ENCODE results near the gene TRIM4. TPM values are rescaled to one million over a fixed set of nuclear protein-coding genes. Genes with fewer than 3 reads are reported as not detected.

TRIM4 gene
- total RNA-seq, 2 experiments from 2014 or later: 21.0 to 21.8 TPM

DNA sequence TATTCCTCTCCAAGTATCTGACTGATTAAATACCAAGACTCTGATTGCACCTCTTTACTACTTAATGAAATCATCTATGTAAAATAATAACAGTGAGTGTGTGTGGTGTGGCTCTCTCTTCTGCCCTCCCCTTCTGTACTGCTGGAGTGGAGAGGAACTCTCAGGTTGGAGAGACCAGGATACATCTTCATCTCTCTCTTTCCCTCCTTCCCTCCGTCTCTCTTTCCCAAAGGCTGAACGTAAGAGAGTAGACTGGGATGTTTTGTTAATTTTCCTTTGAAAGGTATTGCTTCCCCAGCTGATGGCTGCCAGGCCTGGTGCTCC lies 10.4 kb upstream of the TRIM4 start:
- Mint-ChIP-seq H3K9me3 (no peaks in the 10 kb centered on the region), H3K27me3 (peaks cover 11% of the 10 kb centered on the region), H3K4me3 (peak overlapping the region; percentile 74), H3K4me1 (peaks cover 24% of the 10 kb centered on the region), H3K36me3 (no peaks in the 10 kb centered on the region), H3K27ac (no peak overlapping the region)
- no peak for DNase-seq

DNA sequence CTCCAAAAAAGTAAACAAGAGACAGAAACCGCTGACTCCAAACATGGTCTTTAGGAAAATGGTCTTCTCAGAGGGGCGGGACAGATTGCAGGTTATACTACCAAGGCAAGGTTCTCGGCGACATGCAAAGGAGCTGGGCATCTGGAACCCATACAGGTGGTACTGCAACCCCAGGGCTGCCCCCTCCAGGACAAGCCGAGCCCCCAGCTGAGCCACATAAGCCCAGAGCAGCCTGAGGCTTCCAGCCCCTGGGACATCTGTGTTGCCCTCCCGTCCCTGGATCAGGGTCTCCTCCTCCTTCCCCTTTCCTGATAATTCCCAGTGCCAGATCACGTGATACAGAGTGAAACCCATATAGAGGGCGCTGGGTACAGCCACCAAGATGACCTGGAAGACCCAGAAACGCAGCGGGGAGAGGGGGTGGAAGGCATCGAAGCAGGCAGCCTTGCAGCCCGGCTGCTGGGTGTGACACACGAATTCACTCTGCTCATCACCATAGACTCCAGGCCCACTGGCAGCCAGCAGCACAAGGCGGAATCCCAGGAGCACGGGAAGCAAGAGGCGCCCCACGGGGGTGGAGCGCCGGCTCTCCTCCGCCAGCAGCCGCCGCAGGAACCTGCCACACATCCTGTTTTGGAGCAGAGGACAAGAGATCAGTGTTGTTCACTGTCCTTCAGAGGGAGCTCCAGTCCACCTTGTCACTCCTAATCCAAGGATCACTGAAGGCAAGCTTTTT lies 9.8 kb upstream of the TRIM4 start, which contains the start of gene GJC3:
Gene GJC3 (minus strand): TSS at position 627 of the 736 bp plus-strand sequence. CDS start 0 bp downstream, at position 627.
- no peaks in the 10 kb centered on the region for H3K36me3 Mint-ChIP-seq
- H3K4me1 Mint-ChIP-seq: peaks cover 22% of the 10 kb centered on the region
- DNase-seq: peak; percentile 50
- H3K27ac Mint-ChIP-seq: no peak within 1 kb of the TSS
- peak within 1 kb of the TSS; percentile 74 for H3K4me3 Mint-ChIP-seq
- no peaks in the 10 kb centered on the region for H3K9me3 Mint-ChIP-seq
- H3K27me3 Mint-ChIP-seq: peaks cover 11% of the 10 kb centered on the region

DNA sequence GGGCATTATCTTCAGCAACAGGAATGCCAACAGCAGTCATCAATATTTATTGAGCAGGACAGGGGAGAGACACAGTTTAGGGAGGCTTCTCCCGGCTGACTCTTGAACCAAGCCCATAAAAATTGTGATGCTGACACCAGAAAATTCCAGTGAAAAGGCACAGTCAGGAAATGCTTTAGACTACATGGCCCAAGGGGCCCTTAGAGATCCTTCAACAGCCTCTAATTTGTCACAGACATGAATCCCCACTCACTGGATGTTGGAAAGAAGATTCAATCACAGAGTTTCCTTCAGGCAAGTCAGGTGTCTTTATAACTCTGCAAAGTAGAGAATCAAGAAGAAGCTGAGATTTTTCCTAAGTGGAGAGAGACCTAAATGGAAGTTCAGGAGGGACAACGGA lies 8.9 kb upstream of the TRIM4 start:
- Mint-ChIP-seq H3K9me3 (no peaks in the 10 kb centered on the region), H3K4me1 (peaks cover 22% of the 10 kb centered on the region), H3K36me3 (no peaks in the 10 kb centered on the region), H3K27me3 (peaks cover 11% of the 10 kb centered on the region), H3K27ac (no peak overlapping the region), H3K4me3 (no peak overlapping the region)
- DNase-seq: no peak

DNA sequence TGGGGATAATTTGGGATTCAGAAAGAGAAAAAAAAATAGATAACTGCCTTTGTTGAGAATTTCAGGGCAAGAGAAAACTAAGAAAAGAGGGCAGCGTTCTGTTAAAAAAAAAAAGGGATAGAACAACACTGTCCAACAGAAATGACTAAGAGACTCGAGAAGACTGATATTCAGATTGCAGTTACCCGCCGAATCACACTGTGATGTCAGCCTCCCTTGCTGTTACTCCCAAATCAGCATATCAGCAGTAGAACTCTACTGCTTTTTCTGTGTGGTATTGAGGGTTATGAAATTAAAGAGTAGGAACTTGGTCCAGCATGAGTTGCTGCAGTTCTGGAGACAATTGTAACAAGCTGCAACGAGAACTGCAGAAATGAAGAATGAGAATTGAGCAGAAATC lies 8.2 kb upstream of the TRIM4 start:
- no peaks in the 10 kb centered on the region for H3K9me3 Mint-ChIP-seq
- no peak overlapping the region for H3K27ac Mint-ChIP-seq
- peaks cover 11% of the 10 kb centered on the region for H3K27me3 Mint-ChIP-seq
- peaks cover 24% of the 10 kb centered on the region for H3K4me1 Mint-ChIP-seq
- H3K36me3 Mint-ChIP-seq: no peaks in the 10 kb centered on the region
- DNase-seq: no peak
- no peak overlapping the region for H3K4me3 Mint-ChIP-seq

DNA sequence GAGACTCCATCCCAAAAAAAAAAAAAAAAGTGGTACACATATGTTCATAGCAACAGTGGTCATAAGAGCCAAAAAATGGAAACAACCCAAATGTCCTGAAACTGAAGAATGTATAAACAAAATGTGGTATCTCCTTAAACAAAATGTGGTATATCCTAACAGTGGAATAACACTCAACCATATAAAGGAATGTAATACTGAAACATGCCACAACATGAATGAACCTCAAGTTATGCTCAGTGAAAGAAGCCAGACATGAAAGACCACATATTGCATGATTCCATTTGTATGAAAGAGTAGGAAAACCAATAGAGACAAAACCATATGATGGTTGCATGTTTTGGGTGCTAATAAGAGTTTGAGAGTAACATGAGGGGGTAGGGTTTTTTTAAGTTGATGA lies 7.0 kb upstream of the TRIM4 start:
- Mint-ChIP-seq H3K27ac (no peak overlapping the region), H3K9me3 (no peaks in the 10 kb centered on the region), H3K36me3 (peaks cover 7% of the 10 kb centered on the region), H3K27me3 (peaks cover 11% of the 10 kb centered on the region), H3K4me1 (peaks cover 24% of the 10 kb centered on the region), H3K4me3 (no peak overlapping the region)
- DNase-seq: no peak

DNA sequence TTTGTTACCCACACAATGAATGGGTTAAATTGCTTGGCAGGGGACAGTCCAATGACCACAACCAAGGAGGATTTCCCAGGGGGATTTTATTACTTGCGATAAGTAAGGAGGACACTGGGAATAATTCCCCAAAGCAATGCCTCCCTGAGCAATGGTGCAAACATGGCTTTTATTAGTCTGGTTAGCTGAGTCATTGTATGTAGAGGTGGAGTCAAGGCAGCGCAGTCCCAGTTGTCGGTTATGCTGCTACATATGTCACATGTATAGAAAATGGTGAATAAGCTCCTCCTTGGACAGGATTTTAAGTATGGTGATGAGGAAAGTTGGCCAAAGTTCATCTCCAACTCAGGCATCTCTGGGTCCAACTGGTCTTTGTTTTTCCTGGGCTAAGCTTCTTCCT lies 3.9 kb upstream of the TRIM4 start:
- no peak overlapping the region for H3K4me3 Mint-ChIP-seq
- H3K4me1 Mint-ChIP-seq: peaks cover 7% of the 10 kb centered on the region
- H3K27me3 Mint-ChIP-seq: peaks cover 4% of the 10 kb centered on the region
- H3K27ac Mint-ChIP-seq: no peak overlapping the region
- DNase-seq: no peak
- H3K9me3 Mint-ChIP-seq: no peaks in the 10 kb centered on the region
- H3K36me3 Mint-ChIP-seq: peaks cover 21% of the 10 kb centered on the region

DNA sequence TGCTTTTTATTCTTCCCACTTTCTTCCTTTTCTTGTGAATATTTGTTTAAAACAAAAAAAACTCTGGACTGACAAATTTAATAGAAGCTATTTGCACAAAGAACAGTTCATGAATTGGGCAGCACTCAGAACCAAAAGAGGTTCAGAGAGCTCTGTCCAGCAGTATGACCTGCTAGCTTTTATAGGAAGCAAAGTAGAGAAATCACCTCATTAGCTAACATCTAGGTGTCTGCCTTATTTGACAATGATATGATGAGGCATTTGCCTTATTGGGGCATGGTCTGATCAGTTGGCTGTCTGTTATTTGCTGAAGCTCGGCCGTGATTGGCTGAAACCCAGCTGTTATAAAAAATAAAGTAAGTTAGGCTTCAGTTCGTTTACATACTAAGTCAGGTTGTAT lies 819 bp upstream of the TRIM4 start:
- H3K27ac Mint-ChIP-seq: peak overlapping the region; percentile 97
- H3K36me3 Mint-ChIP-seq: peaks cover 35% of the 10 kb centered on the region
- DNase-seq: no peak
- H3K4me1 Mint-ChIP-seq: peaks cover 31% of the 10 kb centered on the region
- no peaks in the 10 kb centered on the region for H3K27me3 Mint-ChIP-seq
- no peaks in the 10 kb centered on the region for H3K9me3 Mint-ChIP-seq
- peak overlapping the region; percentile 95 for H3K4me3 Mint-ChIP-seq

DNA sequence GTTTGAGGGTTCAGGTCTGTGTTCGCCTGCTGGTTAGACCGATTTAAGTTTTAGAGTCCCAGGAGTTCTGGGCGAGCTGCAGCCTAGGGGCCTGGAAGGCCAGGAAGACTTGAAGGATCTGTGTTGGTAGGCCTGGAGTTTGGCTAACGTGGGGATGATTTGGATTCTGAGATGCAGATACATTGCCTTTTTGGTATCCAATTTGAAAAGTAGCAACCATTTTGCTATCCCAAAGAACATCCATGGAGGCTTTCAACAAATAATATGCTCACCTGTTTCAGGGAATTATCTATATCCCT lies 433 bp upstream of the TRIM4 start:
- no peaks in the 10 kb centered on the region for H3K9me3 Mint-ChIP-seq
- DNase-seq: no peak
- H3K36me3 Mint-ChIP-seq: peaks cover 37% of the 10 kb centered on the region
- no peaks in the 10 kb centered on the region for H3K27me3 Mint-ChIP-seq
- H3K4me3 Mint-ChIP-seq: peak overlapping the region; percentile 95
- H3K27ac Mint-ChIP-seq: peak overlapping the region; percentile 97
- peaks cover 33% of the 10 kb centered on the region for H3K4me1 Mint-ChIP-seq

DNA sequence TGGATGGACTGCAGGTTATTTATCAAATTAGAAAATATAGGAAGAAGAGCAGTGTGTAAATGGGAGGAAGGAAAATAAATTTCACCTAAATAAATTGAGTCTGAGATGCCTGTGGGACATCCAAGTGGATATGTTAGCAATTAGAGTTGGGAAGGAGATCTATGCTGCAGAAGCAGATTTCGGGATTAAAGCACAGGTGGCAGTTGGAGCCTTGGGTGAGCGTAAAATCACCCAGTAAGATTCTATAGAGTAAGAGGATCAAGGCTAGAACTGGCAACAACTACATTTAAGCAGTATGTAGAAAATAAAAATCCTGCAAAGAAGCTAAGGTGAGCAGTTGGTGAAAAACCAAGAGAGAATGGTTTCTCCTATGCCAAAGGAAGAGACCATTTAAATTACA lies 8.4 kb downstream of the TRIM4 start:
- Mint-ChIP-seq H3K36me3 (peaks cover 20% of the 10 kb centered on the region), H3K4me1 (peaks cover 36% of the 10 kb centered on the region)

DNA sequence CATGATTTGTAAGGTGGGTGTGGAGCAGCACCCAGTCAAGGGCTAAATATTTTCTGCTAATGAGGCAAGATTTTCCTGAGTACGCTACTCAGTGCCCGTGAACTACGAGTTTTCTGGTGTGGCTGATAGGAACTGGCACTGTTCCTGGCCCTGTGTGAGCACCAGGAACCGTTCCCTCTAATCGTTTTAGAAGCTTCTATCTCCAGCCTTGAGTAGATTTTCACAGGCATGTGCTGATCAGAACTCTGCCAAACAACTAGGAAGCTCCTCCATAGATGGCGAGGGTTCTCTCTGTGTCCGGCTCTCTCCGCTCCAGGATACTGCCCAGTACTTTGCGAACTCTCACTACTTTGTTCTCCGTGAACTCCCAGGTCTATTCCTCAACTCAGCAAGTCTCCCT lies 17.7 kb downstream of the TRIM4 start:
- H3K27ac Mint-ChIP-seq: no peak overlapping the region
- peaks cover 5% of the 10 kb centered on the region for H3K4me1 Mint-ChIP-seq
- DNase-seq: no peak
- peaks cover 36% of the 10 kb centered on the region for H3K36me3 Mint-ChIP-seq
- H3K27me3 Mint-ChIP-seq: no peaks in the 10 kb centered on the region
- H3K4me3 Mint-ChIP-seq: no peak overlapping the region
- no peaks in the 10 kb centered on the region for H3K9me3 Mint-ChIP-seq

More for the DNA sequence above, 8.4 kb downstream of the TRIM4 start:
- H3K27ac Mint-ChIP-seq: no peak overlapping the region
- no peak overlapping the region for H3K4me3 Mint-ChIP-seq
- no peaks in the 10 kb centered on the region for H3K27me3 Mint-ChIP-seq
- no peak for DNase-seq
- H3K9me3 Mint-ChIP-seq: no peaks in the 10 kb centered on the region

DNA sequence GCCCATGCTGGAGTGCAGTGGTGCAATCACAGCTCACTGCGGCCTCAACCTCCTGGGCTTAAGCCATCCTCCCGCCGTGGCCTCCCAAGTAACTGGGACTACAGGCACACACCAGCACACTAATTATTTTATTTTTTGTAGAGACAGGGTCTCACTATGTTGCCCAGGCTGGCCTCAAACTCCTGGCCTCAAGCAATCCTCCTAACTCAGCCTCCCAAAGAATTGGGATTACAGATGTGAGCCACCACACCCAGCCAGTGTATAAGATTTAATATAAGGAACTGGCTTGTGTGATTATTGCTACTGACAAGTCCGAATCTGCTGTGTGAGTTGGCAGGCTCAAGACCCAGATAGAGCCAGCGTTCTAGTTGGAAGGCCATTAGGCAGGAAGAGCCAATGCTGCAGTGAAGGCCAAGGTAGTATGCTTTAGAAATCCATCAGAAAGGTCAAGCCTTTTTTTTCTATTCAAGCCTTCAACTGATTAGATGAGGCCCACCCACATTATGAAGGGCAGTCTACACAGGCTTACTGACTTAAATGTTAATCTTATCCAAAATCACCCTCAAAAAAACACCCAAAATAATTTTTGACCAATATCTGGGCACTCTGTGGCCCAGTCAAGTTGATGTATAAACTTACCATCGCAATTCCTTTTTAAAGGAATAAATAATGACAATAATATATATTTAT lies 19.4 kb downstream of the TRIM4 start:
- Mint-ChIP-seq H3K4me3 (no peak overlapping the region), H3K27ac (no peak overlapping the region), H3K4me1 (peaks cover 5% of the 10 kb centered on the region), H3K36me3 (peaks cover 34% of the 10 kb centered on the region), H3K27me3 (no peaks in the 10 kb centered on the region), H3K9me3 (no peaks in the 10 kb centered on the region)
- no peak for DNase-seq

DNA sequence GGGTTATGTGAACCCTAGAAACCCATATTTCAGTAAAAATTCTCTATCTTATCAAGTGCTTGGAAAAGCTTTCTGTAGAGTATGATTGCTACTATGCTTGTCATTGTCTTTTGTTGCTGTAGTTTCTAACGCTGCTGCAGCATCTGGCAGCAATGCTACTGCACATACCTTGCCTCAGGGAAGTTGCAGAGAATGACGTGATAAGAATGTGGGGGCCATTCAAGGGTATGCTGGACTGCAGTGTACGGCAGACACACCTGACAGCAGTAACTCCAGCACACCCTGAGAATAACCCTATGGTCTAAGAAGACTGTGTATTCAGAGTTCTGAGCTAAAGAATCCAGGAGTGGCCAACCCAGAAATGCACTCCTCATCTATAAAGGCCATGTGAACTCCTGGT lies 20.5 kb downstream of the TRIM4 start:
- Mint-ChIP-seq H3K36me3 (peaks cover 34% of the 10 kb centered on the region), H3K4me1 (peaks cover 5% of the 10 kb centered on the region), H3K4me3 (no peak overlapping the region), H3K27me3 (no peaks in the 10 kb centered on the region), H3K9me3 (no peaks in the 10 kb centered on the region), H3K27ac (no peak overlapping the region)
- DNase-seq: no peak

DNA sequence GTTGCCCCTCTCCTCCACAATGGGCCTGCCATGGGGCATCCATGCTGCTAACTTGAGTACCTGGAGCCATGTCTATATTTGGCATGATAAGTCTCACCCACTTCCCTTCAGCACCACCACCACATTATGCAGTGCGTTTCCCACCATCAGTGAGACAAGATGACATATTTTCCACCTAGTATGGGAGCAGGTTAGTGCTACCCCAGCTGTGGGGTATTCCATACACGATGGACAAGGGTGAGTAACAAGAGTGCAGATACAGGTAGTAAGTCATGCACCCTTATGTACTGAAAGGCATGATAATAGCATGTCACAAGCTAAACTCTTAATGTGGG lies 21.3 kb downstream of the TRIM4 start:
- Mint-ChIP-seq H3K4me1 (peaks cover 5% of the 10 kb centered on the region), H3K36me3 (peaks cover 27% of the 10 kb centered on the region), H3K27me3 (no peaks in the 10 kb centered on the region), H3K9me3 (no peaks in the 10 kb centered on the region), H3K4me3 (no peak overlapping the region), H3K27ac (peak overlapping the region; percentile 32)
- DNase-seq: no peak

DNA sequence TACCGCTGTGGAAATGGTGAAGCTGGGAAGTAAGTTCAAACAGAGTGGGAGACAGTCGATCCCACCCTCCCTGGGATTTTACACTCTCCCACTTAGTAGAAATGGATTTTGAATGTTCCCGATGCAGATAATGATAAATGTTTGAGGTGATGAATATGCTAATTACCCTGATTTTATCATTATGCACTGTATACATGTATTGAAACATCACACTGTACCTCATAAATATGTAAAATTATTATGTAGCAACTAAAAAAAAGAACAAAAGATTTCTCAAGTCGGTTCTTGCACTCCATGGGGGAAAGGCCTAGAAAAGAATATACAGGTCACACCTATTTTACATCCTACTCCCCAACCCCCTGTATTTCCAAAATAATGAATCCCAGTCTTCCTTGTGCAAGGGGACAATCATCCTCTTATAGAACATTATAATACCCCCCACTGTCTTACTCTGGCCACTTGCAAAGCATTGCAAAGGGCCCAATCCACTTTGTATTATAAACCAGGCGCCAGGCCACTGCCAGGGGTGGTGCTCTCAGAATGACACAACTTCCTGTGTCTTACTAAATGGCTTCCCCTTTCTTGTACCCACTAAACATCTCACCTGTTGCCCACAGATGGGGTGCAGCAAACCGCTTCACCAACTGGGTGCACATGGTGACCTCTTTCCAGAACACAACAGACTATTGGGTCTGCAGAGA lies 21.9 kb downstream of the TRIM4 start:
- H3K27me3 Mint-ChIP-seq: no peaks in the 10 kb centered on the region
- no peaks in the 10 kb centered on the region for H3K9me3 Mint-ChIP-seq
- no peak overlapping the region for H3K4me3 Mint-ChIP-seq
- H3K27ac Mint-ChIP-seq: peak overlapping the region; percentile 32
- H3K36me3 Mint-ChIP-seq: peaks cover 24% of the 10 kb centered on the region
- peaks cover 5% of the 10 kb centered on the region for H3K4me1 Mint-ChIP-seq
- DNase-seq: no peak

DNA sequence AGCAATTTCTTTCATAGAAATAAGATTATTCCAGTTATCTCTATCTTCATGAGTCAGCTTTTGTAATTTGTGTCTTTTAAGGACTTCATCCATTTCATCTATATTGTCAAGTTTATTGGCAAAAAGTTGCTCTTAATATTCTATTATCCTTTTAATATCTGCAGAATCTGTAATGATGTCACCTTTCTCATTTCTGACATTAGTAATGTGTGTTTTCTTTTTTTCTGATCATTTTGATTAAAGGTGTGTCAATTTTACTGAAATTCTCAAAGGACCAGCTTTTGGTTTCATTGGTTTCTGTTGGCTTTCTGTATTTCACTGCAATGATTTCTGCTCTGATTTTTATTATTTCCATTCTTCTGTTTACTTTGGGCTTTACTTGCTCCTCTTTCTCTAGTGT lies 24.6 kb downstream of the TRIM4 start:
- Mint-ChIP-seq H3K9me3 (peaks cover 6% of the 10 kb centered on the region), H3K27me3 (no peaks in the 10 kb centered on the region), H3K4me3 (no peak overlapping the region), H3K36me3 (peaks cover 20% of the 10 kb centered on the region), H3K4me1 (peaks cover 7% of the 10 kb centered on the region), H3K27ac (no peak overlapping the region)
- DNase-seq: no peak

DNA sequence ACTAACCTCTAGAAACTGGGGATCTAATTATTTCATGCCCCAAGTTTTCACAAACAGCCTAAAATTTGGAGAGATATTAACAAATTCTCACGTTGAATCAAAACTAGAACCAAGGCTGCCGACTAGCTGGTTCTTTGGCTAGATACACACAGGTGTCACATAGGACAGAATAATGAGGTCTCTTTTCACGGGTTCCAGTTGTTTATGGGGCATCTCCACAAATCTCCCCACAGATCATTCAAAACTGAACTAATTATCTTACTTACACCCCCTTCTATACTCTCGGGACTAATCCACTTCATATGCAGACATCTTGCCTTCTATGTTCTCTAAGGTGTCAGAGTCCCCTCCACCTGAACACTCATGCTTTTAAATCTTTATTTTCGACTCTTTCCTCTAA lies 26.1 kb downstream of the TRIM4 start:
- Mint-ChIP-seq H3K36me3 (peaks cover 32% of the 10 kb centered on the region), H3K4me1 (peaks cover 7% of the 10 kb centered on the region), H3K4me3 (no peak overlapping the region), H3K27me3 (no peaks in the 10 kb centered on the region), H3K27ac (no peak overlapping the region), H3K9me3 (peaks cover 6% of the 10 kb centered on the region)
- DNase-seq: no peak

All from activated naive CD8-positive, alpha-beta T cell treated with anti-CD3 and anti-CD28 coated beads for 36 hours (primary cell).